ENCODE measurements around the gene LUZP2.

The LUZP2 gene

DNA sequence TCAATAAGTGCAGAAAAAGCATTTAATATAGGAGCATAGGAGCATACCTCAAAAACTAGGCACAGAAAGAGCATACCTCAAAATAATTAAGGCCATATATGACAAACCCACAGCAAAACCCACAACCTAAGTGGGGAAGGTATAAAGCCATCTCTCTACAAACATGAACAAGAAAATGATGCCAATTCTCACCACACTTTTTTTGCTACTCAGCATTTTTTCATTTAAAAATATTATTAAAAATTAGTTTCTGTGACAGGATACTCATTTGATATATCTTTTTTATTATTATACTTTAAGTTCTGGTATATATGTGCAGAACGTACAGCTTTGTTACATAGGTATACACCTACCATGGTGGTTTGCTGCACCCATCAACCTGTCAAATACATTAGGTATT, 352.0 kb downstream of the LUZP2 start:
- no peak overlapping the region for H3K9ac ChIP-seq (ENCODE audit: low read length)
- TF ChIP-seq, protein P1, sequence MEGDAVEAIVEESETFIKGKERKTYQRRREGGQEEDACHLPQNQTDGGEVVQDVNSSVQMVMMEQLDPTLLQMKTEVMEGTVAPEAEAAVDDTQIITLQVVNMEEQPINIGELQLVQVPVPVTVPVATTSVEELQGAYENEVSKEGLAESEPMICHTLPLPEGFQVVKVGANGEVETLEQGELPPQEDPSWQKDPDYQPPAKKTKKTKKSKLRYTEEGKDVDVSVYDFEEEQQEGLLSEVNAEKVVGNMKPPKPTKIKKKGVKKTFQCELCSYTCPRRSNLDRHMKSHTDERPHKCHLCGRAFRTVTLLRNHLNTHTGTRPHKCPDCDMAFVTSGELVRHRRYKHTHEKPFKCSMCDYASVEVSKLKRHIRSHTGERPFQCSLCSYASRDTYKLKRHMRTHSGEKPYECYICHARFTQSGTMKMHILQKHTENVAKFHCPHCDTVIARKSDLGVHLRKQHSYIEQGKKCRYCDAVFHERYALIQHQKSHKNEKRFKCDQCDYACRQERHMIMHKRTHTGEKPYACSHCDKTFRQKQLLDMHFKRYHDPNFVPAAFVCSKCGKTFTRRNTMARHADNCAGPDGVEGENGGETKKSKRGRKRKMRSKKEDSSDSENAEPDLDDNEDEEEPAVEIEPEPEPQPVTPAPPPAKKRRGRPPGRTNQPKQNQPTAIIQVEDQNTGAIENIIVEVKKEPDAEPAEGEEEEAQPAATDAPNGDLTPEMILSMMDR (IDR thresholded peaks at IDR 0.05; ENCODE audit: low read length): no peak
- no peak for TF ChIP-seq EZH2 (IDR thresholded peaks at IDR 0.05; ENCODE audit: borderline replicate concordance, low read length)

DNA sequence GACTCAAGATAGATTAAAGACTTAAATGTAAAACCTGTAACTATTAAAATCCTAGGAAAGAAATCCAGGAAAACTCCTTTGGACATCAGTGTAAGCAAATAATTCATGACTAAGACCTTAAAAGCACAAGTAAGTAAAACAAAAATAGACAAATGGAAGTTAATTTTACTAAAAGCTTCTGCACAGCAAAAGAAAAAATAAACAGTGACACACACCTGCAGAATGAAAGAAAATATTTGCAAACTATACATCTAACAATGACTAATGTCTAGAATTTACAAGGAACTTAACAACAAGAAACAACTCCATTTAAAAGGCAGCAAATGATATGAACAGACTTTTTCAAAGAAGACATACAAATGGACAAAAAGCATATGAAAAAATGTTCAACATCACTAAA, 359.1 kb downstream of the LUZP2 start:
- Histone ChIP-seq H4K20me1 (ENCODE audit: insufficient read depth, low read length) (no peaks in the 10 kb centered on the region), H3K4me2 (ENCODE audit: low read length) (no peak overlapping the region), H2AFZ (ENCODE audit: low read length) (no peak overlapping the region), H3K27ac (ENCODE audit: low read depth, low read length, poor library complexity, severe bottlenecking) (no peak overlapping the region), H3K9me2 (ENCODE audit: low read depth, low read length) (no peaks in the 10 kb centered on the region), H3F3A (ENCODE audit: insufficient read depth, low read length) (no peaks in the 10 kb centered on the region), H3K27me3 (ENCODE audit: insufficient read depth, low read length) (no peaks in the 10 kb centered on the region), H3K9me3 (ENCODE audit: low read length) (no peaks in the 10 kb centered on the region), H3K79me2 (ENCODE audit: insufficient read depth, low read length) (no peaks in the 10 kb centered on the region), H3K36me3 (ENCODE audit: insufficient read depth, low read length) (no peaks in the 10 kb centered on the region), H3K9ac (ENCODE audit: low read length) (no peak overlapping the region), H3K4me3 (ENCODE audit: low read depth, low read length, poor library complexity, severe bottlenecking) (no peak overlapping the region), H3K4me1 (ENCODE audit: insufficient read depth, low read length, severe bottlenecking) (no peaks in the 10 kb centered on the region)
- TF ChIP-seq, protein P1 (IDR thresholded peaks at IDR 0.05; ENCODE audit: low read length): no peak
- TF ChIP-seq EZH2 (IDR thresholded peaks at IDR 0.05; ENCODE audit: borderline replicate concordance, low read length): no peak

More for the DNA sequence above, 352.0 kb downstream of the LUZP2 start:
- Histone ChIP-seq H3K4me2 (ENCODE audit: low read length) (no peak overlapping the region), H3K9me2 (ENCODE audit: low read depth, low read length) (no peaks in the 10 kb centered on the region), H3F3A (ENCODE audit: insufficient read depth, low read length) (no peaks in the 10 kb centered on the region), H3K27ac (ENCODE audit: low read depth, low read length, poor library complexity, severe bottlenecking) (no peak overlapping the region), H4K20me1 (ENCODE audit: insufficient read depth, low read length) (no peaks in the 10 kb centered on the region), H3K4me3 (ENCODE audit: low read depth, low read length, poor library complexity, severe bottlenecking) (no peak overlapping the region), H3K4me1 (ENCODE audit: insufficient read depth, low read length, severe bottlenecking) (no peaks in the 10 kb centered on the region), H3K9me3 (ENCODE audit: low read length) (no peaks in the 10 kb centered on the region), H3K79me2 (ENCODE audit: insufficient read depth, low read length) (no peaks in the 10 kb centered on the region), H3K27me3 (ENCODE audit: insufficient read depth, low read length) (no peaks in the 10 kb centered on the region), H3K36me3 (ENCODE audit: insufficient read depth, low read length) (no peaks in the 10 kb centered on the region), H2AFZ (ENCODE audit: low read length) (no peak overlapping the region)

DNA sequence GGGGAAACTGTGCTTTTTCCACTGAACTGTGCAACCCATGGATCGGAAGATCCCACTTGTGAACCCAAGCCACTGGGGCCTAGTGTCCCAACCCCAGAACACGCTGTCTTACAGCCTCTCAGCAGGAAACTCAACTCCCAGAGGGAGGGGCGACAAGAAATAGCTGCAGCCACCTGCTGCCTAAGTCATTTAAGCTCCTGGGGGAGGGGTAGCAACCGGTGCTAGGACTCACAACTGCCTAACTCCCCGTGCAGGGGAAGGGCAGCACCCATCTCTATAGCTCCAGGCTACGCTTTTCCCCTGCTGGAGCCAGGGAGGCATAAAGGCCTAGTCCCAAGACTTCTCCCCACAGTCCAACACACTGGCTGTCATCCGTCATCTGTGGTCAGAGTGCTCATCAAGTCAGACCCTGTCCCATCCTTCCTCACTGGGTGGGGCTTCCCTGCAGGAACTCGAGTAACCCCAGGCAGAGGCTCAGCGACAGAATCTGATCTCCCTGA, 363.0 kb downstream of the LUZP2 start:
- Histone ChIP-seq H3K9me3 (ENCODE audit: low read length) (no peaks in the 10 kb centered on the region), H3K9me2 (ENCODE audit: low read depth, low read length) (no peaks in the 10 kb centered on the region), H4K20me1 (ENCODE audit: insufficient read depth, low read length) (no peaks in the 10 kb centered on the region), H3K9ac (ENCODE audit: low read length) (no peak overlapping the region), H2AFZ (ENCODE audit: low read length) (no peak overlapping the region), H3K4me3 (ENCODE audit: low read depth, low read length, poor library complexity, severe bottlenecking) (no peak overlapping the region), H3K36me3 (ENCODE audit: insufficient read depth, low read length) (no peaks in the 10 kb centered on the region), H3K27me3 (ENCODE audit: insufficient read depth, low read length) (no peaks in the 10 kb centered on the region), H3K27ac (ENCODE audit: low read depth, low read length, poor library complexity, severe bottlenecking) (no peak overlapping the region), H3K79me2 (ENCODE audit: insufficient read depth, low read length) (no peaks in the 10 kb centered on the region), H3K4me2 (ENCODE audit: low read length) (no peak overlapping the region), H3K4me1 (ENCODE audit: insufficient read depth, low read length, severe bottlenecking) (no peaks in the 10 kb centered on the region), H3F3A (ENCODE audit: insufficient read depth, low read length) (no peaks in the 10 kb centered on the region)
- TF ChIP-seq EZH2 (IDR thresholded peaks at IDR 0.05; ENCODE audit: borderline replicate concordance, low read length): no peak
- TF ChIP-seq, protein P1 (IDR thresholded peaks at IDR 0.05; ENCODE audit: low read length): no peak
